ENCODE measurements around the gene ST7. TPM values are rescaled to one million over a fixed set of nuclear protein-coding genes. Genes with fewer than 3 reads are reported as not detected.

The ST7 gene
- polyA plus RNA-seq, 1 donor from 2014 or later: 76.8 TPM

DNA sequence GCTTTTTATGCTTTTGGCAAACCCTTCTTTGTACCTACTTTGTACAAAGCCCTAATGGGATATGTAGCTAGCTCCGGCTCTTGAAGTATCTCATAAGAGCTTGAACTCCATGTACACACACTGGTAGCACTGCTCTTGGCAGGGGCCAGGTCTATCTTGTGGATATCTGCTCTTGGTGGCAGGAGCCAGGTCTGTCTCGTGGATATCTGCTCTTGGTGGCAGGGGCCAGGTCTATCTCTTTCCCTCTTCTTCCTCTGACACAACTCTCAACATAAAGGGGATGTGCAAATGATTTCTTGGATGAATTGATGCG is 277.7 kb downstream of the ST7 start:
- Histone ChIP-seq H3K4me3 (ENCODE audit: low read length) (no peak overlapping the region), H3K4me2 (ENCODE audit: low read length) (no peak overlapping the region), H3K9ac (ENCODE audit: low read length) (no peak overlapping the region), H3F3A (ENCODE audit: insufficient read depth, low read length, poor library complexity, severe bottlenecking) (no peaks in the 10 kb centered on the region), H2AFZ (ENCODE audit: low read depth, low read length) (no peak overlapping the region), H4K20me1 (ENCODE audit: insufficient read depth) (no peaks in the 10 kb centered on the region), H3K79me2 (replicated peaks; ENCODE audit: insufficient read depth, low read length) (no peaks in the 10 kb centered on the region), H3K36me3 (ENCODE audit: insufficient read depth, low read length) (peaks cover 7% of the 10 kb centered on the region), H3K27me3 (ENCODE audit: insufficient read depth, low read depth, low read length) (no peaks in the 10 kb centered on the region), H3K9me2 (ENCODE audit: insufficient read depth, low read length) (no peaks in the 10 kb centered on the region), H3K27ac (ENCODE audit: low read length) (no peak overlapping the region), H3K9me3 (ENCODE audit: low read length) (peaks cover 4% of the 10 kb centered on the region)
- TF ChIP-seq, protein P1, sequence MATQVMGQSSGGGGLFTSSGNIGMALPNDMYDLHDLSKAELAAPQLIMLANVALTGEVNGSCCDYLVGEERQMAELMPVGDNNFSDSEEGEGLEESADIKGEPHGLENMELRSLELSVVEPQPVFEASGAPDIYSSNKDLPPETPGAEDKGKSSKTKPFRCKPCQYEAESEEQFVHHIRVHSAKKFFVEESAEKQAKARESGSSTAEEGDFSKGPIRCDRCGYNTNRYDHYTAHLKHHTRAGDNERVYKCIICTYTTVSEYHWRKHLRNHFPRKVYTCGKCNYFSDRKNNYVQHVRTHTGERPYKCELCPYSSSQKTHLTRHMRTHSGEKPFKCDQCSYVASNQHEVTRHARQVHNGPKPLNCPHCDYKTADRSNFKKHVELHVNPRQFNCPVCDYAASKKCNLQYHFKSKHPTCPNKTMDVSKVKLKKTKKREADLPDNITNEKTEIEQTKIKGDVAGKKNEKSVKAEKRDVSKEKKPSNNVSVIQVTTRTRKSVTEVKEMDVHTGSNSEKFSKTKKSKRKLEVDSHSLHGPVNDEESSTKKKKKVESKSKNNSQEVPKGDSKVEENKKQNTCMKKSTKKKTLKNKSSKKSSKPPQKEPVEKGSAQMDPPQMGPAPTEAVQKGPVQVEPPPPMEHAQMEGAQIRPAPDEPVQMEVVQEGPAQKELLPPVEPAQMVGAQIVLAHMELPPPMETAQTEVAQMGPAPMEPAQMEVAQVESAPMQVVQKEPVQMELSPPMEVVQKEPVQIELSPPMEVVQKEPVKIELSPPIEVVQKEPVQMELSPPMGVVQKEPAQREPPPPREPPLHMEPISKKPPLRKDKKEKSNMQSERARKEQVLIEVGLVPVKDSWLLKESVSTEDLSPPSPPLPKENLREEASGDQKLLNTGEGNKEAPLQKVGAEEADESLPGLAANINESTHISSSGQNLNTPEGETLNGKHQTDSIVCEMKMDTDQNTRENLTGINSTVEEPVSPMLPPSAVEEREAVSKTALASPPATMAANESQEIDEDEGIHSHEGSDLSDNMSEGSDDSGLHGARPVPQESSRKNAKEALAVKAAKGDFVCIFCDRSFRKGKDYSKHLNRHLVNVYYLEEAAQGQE (IDR thresholded peaks at IDR 0.05; ENCODE audit: borderline replicate concordance): no peak
- TF ChIP-seq EP300 (conservative IDR thresholded peaks at IDR 0.05; ENCODE audit: poor library complexity, severe bottlenecking): no peak
- no peak for TF ChIP-seq POLR2AphosphoS5 (IDR thresholded peaks at IDR 0.05)
- no peak for TF ChIP-seq TAF1 (IDR thresholded peaks at IDR 0.05; ENCODE audit: low read depth)

DNA sequence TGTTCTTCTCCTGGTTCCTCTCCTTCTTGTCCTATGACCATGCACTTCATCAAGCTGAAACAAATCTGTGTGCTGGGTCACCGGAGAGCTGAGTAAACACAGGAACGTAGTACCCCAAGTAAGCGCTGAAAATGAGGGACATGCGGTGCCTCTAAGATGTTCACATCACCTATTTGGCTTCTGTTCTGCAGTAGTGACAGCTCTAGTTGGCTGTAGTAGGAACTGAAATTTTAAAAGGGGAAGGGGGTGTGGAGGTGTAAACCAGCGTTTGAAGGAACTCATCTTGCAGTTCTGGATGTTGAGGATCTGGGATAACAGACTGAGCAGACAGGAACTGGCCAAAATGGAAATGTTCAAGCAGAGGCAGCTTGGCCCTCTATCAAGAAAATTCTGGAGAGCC is 284.3 kb downstream of the ST7 start:
- H3F3A ChIP-seq (ENCODE audit: insufficient read depth, low read length, poor library complexity, severe bottlenecking): no peaks in the 10 kb centered on the region
- H3K4me3 ChIP-seq (ENCODE audit: low read length): no peak overlapping the region
- H2AFZ ChIP-seq (ENCODE audit: low read depth, low read length): no peak overlapping the region
- no peaks in the 10 kb centered on the region for H3K9me2 ChIP-seq (ENCODE audit: insufficient read depth, low read length)
- peaks cover 4% of the 10 kb centered on the region for H3K9me3 ChIP-seq (ENCODE audit: low read length)
- no peaks in the 10 kb centered on the region for H3K79me2 ChIP-seq (replicated peaks; ENCODE audit: insufficient read depth, low read length)
- no peaks in the 10 kb centered on the region for H3K27me3 ChIP-seq (ENCODE audit: insufficient read depth, low read depth, low read length)
- no peaks in the 10 kb centered on the region for H4K20me1 ChIP-seq (ENCODE audit: insufficient read depth)
- H3K9ac ChIP-seq (ENCODE audit: low read length): no peak overlapping the region
- H3K27ac ChIP-seq (ENCODE audit: low read length): no peak overlapping the region
- TF ChIP-seq MXI1 (conservative IDR thresholded peaks at IDR 0.05; ENCODE audit: poor library complexity, severe bottlenecking): no peak
- H3K4me2 ChIP-seq (ENCODE audit: low read length): no peak overlapping the region
- H3K36me3 ChIP-seq (ENCODE audit: insufficient read depth, low read length): no peaks in the 10 kb centered on the region

DNA sequence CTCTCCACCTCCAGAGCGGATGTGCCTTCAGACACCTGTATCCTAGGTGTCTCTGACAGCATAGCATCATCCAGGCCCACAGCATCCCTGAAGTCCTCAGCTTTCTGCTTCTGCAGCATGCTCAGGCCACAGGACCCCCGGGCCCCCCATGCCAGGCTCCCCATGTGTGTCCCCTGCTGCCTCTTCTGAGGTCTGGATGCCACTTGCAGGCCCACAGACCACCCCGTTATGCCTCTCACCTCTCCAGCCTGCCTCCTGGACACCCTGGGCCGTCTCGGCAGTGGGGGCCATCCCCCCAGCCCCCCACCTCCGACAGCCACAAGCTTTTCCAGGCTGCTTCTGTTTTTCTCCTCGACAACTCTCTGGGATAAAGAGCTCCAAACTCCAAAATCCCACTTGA is 285.2 kb downstream of the ST7 start:
- H3K9ac ChIP-seq (ENCODE audit: low read length): no peak overlapping the region
- no peaks in the 10 kb centered on the region for H3K9me2 ChIP-seq (ENCODE audit: insufficient read depth, low read length)
- no peak for TF ChIP-seq TAF1 (IDR thresholded peaks at IDR 0.05; ENCODE audit: low read depth)
- TF ChIP-seq, protein P1 (IDR thresholded peaks at IDR 0.05; ENCODE audit: borderline replicate concordance): no peak
- no peak for TF ChIP-seq SMC3 (conservative IDR thresholded peaks at IDR 0.05; ENCODE audit: poor library complexity)
- no peak for TF ChIP-seq RAD21 (conservative IDR thresholded peaks at IDR 0.05)
- H3F3A ChIP-seq (ENCODE audit: insufficient read depth, low read length, poor library complexity, severe bottlenecking): no peaks in the 10 kb centered on the region
- no peak overlapping the region for H3K4me2 ChIP-seq (ENCODE audit: low read length)
- H3K27ac ChIP-seq (ENCODE audit: low read length): no peak overlapping the region
- H3K4me3 ChIP-seq (ENCODE audit: low read length): no peak overlapping the region
- H3K36me3 ChIP-seq (ENCODE audit: insufficient read depth, low read length): no peaks in the 10 kb centered on the region
- peaks cover 4% of the 10 kb centered on the region for H3K9me3 ChIP-seq (ENCODE audit: low read length)
- H4K20me1 ChIP-seq (ENCODE audit: insufficient read depth): no peaks in the 10 kb centered on the region
- H2AFZ ChIP-seq (ENCODE audit: low read depth, low read length): no peak overlapping the region
- H3K79me2 ChIP-seq (replicated peaks; ENCODE audit: insufficient read depth, low read length): no peaks in the 10 kb centered on the region
- H3K27me3 ChIP-seq (ENCODE audit: insufficient read depth, low read depth, low read length): no peaks in the 10 kb centered on the region
